ENCODE data around the gene EIF2AK2.
A peak's percentile ranks its signal among the peaks of the same experiment; 100 is the strongest.

Gene EIF2AK2

DNA sequence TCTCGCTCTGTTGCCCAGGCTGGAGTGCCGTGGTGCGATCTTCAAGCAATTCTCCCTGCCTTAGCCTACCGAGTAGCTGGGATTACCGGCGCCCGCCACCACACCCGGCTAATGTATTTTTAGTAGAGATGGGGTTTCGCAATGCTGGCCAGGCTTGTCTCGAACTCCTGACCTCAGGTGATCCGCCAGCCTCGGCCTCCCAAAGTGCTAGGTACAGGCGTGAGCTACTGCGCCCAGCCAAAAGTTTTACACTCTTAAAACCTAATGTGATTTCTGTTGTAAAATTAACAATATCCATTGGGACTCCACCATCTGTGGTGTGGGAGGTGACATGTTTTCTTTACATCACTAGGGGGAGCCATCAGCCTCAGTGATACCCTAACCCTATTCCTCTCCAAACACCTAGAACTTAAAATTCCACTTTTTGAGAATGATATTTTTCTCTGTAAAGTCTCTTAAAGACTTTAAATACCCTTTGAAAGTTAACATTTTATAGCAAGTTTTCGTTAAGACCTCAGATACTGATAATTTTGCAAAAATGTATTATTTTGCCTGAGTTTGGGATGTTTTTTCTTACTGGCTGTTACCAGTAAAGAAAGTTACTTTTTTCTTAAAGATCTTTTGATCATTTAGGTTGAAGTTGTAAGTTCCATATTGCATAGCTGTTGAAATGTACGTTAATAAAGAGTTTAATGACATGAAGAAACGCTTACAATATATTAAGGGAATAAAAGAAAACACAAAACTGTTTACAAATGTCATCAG, 11.6 kb upstream of the EIF2AK2 start:
- no peak for DNase-seq

DNA sequence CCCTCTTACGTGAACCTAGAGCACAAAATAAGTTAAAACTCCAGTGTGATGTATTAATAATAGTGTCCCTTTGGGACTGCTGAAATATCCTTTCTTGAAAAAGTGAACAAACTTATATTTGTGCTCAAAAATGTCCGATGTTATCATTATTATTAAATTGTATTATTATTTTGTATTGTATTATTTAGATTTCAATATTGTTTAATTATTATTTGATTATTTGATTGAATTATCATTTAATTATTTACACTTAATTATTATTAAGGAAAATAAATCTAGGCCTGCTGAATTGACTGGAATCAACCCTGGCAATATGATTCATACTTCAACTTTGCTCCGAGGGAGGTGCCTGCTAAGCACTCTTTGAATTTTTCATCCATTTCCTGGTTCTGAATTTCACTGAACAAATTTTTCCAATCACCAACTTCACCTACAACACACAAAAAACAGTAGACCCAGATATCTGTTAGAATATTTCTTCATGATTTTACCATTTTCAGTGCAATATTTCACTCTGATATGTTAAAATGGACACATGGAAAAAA, 10.9 kb upstream of the EIF2AK2 start:
- DNase-seq: no peak

DNA sequence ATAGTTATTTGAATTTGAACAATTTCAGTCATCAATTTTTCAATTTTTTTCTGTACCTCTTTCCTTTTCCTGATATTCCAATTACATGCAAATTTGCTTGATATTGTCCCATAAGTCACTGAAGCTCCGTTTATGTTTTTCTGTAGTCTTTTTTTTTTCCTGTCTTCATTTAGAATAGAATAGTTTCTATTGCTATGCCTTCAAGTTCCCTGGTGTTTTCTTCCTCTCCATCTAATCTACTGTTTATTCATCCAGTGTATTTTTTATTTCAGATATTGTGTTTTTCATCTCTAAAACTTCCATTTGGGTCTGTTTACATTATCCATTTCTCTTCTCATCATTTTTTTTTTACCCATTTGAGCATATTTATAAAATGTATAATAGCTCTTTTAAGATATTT, 8.0 kb upstream of the EIF2AK2 start:
- DNase-seq: no peak

DNA sequence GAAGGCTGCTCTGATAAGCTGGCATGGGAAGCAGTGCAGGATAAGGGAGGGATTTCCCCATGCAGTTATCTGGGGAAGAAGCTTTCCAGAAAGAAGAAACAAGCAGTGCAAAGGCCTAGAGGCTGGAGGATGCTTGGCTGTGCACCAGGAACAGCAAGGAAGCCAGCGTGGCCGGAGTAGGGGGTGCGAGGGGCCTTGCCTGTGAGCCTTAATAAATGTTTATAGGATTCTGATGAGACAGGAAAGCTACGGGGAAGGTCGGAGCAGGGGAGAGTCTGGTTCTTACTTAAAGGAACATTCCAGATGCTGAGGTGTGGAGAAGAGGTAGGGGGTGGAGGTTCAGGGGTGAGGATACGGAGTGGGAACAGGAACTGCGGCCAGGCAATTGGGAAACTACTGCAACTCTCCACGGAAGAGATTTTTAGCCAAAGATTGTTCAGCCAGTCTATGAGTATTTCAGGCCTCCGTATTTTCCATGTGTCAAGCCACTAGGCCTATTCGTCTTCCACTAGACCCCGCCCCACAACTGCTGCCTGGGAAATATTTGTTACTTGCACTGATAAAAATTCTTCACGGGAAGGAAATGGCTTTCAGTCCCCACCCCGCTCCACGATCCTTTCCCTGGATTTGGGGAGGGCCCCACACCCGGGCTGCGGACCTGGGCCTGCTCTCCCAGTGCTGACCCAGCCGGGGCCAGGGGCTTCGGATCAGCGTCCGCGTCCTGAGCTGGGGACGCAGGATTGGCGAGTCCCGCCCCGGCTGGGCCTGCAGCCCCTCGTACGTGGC, 516 bp downstream of the EIF2AK2 start:
- DNase-seq: peak; percentile 48

DNA sequence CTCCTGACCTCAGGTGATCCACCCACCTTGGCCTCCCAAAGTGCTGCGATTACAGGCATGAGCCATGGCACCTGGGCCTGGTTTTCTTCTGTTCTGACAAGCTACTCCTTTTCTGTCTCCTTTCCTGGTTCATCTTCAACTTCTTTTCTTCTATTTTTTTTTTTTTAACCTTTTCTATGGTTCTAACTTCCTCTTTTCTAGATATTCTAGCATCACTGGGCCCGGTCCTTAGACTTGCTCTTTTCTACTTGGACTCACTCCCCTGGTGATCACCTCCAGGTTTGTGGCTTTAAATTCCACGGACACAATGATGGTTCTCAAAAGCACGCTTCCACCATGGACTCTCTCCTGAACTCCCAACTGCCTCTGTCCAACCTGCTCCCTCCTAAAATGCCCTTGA, 2.0 kb downstream of the EIF2AK2 start:
- DNase-seq: no peak

DNA sequence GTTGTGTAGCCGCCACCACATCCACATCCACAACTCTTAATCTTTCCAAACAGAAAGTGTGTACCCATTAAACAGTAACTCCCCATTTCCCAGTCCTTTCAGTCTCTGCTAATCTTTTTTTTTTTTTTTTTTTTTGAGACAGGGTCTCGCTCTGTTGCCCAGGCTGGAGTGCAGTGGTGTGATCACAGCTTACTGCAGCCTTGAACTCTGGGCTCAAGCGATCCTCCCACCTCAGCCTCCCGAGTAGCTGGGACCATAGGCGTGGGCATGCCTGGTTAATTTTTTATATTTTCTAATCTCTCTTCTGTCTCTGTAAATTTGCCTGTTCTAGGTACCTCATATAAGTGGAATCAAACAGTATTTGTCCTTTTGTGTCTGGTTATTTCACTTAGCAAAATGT, 3.6 kb downstream of the EIF2AK2 start:
- no peak for DNase-seq

DNA sequence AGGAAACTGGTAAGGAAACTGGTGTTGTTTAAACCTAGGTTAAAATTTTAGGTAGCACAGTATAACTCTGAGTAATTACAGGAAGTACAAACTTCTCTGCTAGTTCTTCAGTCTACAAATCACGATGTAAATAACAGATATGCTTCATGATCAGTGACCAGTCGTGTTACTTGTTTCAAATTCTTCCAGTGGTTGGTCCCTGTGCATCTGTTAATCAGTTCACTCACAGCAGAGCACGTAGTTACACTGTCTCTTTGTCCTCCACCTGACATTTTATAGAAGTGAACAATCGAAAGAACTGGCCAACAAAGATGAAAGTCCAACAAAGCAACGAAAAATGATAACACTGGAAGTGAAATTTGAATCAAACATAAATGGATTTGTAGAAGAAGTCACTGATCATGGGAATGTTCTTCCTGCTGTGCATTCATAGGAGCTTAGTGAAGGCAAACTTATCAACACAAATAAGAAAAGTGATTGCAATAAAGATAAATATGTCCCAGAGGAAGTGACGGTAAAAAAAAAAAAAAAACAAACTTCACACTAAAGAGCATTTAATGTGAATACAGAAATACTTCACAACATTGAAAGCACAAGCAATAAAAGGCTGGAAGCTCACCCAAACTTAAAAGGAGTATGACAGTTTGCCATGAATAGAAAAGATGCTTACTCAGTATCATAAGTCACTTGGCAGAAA, 7.0 kb downstream of the EIF2AK2 start:
- no peak for DNase-seq

DNA sequence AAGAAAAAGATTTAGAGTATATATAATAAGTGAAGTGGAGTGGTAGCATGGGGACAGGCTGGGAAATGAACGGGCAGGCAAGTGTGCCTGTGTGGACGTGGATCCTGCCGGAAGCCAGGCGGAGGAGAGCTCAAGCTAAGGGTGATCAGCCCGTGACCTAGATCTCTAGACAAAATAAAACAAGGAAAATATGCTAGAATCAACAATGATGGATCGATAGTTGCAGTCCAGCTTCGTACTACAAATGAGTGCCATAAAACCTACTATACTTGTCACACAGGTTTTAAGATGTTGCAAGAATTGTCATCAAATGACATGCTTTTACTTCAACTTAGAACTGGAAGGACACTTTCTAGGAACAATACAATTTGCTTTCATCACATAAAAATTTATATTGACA, 8.5 kb downstream of the EIF2AK2 start:
- no peak for DNase-seq

DNA sequence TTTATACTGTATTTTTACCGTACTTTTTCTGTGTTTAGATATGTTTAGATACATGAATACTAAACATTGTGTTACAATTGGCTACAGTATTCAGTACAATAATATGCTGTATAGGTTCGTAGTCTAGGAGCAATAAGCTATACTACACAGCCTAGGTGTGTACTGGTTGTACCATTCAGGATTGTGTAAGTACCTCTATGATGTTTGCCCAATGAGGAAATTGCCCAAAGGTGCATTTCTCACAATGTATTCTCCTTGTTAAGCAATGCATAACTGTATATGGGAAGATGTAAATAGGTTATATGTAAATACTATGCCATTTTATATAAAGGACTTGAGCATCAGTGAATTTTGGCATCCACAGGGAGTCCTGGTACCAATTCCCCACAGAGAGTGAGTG, 10.7 kb downstream of the EIF2AK2 start:
- no peak for DNase-seq

DNA sequence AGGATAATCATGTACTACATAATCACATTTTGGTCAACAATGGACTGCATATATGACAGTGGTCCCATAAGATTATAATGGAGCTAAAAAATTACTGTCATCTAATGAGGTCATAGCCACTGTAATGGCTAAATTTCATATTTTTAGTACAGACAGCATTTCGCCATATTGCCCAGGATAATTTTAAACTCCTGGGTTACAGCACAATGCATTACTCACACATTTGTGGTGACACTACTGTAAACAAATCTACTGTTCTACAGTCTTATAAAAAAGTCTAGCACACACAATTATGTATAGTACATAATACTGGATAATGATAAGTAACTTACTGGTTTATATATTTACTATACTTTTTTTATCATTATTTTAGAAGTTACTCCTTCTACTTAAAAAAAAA, 12.8 kb downstream of the EIF2AK2 start:
- DNase-seq: no peak

DNA sequence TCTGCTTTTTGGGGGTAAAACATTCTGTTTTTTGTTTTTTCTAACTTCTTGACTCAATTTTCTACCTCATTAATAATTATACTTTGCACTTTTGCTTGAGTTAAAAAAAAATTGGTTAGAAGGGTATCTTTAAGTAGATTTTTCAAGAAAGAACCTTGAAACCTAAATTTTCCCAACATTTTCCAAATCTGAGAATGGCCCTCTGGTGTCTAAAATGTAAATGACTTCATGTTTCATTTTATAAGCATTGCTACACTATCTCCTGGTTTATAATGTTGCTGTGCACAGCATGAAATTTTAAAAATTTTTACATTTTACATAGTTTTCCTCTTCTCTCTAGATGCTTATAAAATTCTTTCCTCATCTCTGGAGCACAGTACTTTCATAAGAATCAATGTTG, 14.2 kb downstream of the EIF2AK2 start:
- DNase-seq: no peak

DNA sequence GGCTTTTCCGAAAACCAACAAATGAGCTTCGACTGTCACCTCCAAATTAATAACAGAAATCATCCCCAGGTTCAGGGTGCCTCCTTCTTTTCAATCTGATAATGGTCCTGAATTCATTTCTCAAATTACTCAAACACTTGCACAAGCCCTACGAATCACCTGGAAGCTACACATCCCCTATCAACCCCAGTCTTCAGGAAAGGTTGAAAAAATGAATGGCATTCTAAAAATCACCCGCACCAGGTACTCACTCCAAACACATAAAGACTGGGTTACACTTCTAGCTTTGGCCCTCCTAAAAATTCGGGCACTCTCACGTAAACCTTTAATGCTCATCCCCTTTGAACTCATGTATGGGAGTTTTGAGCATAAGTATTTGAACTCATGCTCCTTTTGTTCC, 23.9 kb downstream of the EIF2AK2 start:
- DNase-seq: no peak

DNA sequence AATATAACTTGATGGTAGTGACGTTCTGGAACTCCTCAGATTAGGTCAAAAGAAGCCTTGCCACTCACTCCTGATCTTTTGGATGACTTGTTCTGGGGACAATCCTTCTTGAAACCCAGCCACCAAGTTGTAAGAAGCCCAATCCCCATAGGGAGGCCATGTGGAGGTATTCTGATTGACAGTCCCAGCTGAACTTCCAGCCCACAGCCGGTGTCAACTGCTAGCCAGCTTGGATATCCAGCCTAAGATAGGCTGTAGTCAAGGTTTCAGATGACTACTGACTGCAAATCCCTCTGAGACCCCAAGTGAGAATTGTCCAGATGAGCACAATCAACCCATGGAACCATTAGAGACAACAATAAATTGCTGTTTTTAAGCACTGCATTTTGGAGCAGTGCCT, 31.4 kb downstream of the EIF2AK2 start:
- DNase-seq: no peak

DNA sequence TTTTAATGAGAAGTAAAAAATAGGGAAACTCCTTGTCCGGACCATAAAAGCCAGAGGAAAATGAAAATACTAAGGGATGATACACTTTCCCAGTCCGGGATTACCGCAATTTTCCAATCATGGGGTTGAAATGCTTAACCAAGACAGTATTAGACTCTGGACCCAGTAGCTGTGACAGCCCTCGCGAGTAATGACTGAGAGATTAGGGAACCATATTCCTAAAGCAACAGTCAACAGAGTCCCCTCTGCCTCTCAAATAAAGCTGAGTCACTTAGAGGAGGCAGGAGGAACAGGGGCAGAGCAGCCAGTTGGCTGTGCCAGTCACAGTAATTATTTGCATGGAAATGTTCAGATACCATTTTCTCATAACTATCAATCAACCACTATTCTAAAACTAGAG, 37.6 kb downstream of the EIF2AK2 start:
- DNase-seq: no peak

DNA sequence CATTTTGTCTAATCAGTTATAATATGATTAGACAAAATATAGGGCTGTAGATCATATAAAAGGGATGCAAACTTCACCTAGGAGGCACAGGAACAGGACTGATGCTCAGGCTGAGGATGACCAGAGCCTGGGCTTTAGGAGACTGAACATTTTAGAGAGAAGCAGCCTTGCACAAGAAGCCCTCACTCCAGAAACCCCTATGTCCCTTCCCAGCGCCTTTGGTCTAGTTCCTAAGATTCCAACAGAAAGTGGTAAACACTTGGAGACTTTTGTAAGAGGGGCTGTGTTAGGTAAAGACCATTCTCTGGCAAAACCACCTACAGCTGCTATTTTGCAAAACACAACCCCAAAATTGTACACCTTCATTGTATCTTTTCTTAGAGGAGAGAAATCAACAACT, 39.2 kb downstream of the EIF2AK2 start:
- no peak for DNase-seq

DNA sequence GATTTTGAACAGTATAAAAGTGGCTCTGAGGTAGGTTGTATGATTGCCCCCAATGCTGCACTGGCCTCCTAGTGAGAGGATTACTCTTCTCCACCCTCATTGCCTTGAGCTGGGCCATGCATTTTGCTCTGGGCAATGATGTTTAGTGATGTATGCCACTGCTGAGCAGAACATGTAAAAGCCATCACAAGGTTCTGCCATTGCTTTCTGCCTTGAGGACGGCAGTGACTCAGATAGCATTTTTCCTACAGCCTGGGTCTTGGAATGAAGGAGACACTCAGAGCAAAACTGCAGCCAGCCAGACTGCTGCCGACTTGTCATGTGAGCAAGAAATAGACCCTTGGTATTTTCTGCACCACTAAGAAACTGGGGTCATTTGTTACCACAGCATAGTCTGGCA, 44.8 kb downstream of the EIF2AK2 start:
- DNase-seq: no peak

DNA sequence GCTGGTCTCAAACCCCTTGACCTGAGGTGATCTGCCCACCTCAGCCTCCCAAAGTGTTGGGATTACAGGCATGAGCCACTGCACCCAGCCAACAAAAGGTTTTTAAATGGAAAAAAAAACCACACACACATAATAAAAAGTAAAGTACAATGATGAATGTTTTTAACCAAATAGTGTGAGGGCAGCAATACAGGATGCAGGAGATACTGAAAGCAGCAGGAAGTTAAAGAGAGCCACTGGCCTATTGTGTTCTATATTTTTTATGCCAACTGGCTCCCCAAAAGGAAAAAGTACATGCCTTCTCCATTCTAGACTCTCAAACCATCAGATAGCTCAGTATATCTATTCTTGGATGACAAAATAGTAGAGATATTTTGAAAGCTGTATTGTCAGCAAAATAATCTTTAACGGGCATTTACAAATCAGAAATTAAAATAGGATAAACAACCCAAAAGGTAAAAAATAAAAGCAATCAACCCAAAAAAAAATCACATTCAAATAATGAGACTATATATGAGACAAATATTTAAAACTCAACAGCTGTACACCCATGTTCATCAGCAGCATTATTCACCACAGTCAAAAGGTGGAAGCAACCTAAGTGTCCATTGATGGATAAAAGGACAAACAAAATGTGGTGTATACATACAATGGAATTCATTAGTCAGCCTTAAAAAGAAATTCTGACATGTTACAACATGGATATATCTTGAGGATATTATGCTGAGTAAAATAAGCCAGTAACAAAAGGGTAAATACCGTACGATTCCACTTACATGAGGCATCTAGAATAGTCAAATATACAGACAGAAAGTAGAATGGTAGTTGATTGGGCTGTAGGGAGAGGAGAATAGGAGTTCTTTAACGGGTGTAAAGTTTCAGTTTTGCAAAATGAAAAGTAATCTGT, 46.2 kb downstream of the EIF2AK2 start:
- no peak for DNase-seq

DNA sequence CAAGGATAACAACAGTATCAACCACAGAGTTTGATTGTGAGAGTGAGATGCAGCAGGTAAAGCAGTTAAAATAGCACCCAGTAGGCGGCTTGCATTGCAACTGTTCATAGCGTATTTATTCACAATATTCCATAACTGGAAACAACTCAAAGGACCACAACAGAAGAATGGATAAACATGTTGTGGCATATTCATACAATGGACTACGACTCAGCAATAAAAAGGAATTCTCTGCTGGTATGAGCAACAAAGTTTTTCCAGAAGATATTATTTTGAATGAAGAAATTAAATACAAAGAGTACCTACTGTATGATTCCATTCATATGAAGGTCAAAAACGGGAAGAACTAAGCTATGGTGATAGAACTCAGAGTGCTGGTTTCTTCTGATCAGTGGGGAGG, 47.3 kb downstream of the EIF2AK2 start:
- DNase-seq: no peak

DNA sequence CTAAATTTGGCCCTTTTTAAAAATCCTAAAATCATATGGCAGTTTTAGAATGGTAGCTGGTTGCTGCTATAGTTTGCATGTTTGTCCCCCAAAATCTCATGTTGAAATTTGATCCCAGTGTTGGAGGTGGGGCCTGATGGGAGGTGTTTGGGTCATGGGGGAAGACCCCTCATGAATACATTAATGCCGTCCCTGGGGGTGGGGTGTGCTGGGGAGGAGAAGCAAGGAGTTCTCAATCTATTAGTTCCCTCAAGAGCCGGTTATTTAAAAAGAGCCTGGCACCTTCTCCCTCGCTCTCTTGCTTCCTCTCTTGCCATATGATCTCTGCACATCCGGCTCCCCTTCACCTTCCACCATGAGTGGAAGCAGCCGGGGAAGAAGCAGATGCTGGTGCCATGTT, 51.6 kb downstream of the EIF2AK2 start:
- DNase-seq: no peak

DNA sequence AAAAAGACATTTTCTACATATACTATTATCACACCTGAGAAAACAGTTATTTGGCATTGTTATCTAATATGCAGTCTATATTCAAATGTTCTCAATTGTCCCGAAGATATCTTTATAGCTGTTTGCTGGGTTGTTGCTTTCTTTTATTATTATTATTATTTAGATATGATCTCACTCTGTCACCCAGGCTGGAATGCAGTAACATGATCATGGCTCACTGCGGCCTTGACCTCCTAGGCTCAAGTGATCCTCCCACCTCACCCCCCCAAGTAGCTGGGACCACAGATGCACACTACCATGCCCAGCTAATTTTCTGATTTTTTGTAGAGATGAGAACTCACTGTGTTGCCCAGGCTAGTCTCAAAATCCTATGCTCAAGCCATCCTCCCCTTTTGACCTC, 52.6 kb downstream of the EIF2AK2 start:
- DNase-seq: no peak

DNA sequence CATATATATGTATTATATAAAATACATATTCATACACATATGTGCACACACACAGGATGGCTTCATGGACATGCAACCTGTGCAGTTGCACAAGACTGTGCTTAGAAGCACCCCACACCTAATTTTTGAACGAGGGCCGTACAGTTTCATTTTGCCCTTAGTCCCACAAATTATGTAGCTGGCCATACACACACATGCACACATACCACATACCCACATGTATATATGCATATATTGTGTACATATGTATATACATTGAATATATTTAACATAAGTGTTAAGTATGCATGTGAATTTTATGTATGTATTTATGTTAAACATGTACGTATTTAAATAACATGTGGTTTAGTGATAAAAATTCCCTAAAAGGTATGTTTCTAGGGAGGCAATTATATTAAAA, 54.2 kb downstream of the EIF2AK2 start:
- DNase-seq: no peak

DNA sequence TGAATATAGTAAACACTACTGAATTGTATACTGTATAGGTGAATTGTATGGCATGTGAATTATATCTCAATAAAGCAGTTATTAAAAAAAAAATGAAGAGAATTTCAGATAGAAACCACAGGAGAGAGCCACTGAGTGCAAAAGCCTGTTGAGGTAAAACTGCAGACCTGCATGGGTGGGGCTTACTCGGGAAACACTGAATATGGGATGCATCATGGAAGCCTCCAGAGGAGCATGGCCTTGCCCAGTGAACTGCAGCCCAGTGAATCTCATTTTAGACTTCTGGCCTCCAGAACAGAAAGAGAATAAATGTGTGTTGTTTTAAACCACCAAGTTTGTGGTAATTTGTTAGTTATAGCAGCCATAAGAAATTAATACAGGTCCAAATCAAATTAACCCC, 56.7 kb downstream of the EIF2AK2 start:
- DNase-seq: no peak

All from 8988T (cell line).